ENCODE results near the gene EPHB1.

Gene EPHB1

DNA sequence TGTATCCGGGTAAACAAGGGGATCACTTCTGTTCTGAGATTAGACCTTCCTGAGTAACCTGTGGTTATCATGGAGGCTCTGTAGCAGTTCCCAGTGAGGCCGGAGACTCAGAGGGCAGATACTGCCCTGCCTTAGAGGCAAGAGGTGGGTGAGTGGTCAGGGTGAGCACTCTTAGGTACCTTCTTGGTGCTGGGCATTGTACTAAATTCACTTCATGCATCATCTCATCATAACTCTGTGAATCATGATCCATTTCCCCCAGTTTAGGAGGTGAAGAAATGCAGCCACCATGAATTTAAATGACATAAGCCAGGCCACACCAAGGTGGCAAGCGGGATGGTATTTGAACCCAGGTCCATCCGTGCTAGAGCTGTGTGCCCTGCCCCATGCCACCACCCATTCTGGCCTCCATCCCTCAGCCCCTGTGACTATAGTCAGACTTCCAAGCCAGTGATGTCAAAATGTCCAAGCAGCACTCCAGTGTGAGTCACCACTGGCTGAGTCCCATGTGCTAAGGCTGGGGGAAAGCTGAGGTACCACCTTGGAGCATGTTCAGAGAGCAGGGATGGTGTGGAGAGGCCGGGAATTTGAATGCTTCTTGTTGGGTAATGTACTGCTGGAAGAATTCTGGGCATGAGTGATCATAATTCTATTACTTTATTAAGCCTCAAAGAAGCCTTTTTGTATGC is 88.8 kb downstream of the EPHB1 start:
- peak; percentile 53 for DNase-seq (ENCODE audit: low spot score)

DNA sequence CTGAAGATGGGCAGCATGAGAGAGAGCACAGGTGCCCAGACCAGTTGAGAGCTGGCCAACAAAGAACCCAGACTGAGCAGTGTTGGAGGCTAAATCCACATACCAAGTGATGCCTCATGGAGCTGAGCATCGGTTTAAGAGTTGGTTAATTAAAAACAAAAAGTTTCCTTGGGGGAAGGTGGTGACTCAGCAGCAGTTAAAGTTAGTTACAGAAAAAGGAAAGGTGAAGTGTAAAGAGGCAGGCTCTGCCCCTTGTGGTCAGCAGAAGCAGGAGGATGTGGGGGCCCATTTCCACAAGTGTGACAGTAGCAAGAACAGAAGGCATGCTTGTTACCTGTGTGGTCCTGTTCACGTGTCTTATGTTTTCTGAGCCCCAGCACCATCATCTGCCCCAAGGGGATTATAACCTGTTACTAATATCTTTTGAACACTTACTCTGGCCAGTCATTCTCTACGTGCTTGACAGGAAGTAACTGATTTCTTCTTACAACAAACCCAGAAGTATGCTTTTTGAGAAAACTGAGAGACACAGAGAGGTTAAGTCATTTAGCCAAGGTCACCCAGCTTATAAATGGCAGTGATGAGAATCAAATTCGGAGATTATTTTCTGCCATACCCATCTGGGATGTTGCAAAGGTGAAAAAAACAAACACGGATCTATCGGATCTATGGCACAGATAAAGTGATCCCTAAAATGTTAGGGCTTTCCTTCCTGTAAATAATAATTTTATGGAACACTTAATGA is 91.0 kb downstream of the EPHB1 start:
- peak; percentile 38 for DNase-seq (ENCODE audit: low spot score)

DNA sequence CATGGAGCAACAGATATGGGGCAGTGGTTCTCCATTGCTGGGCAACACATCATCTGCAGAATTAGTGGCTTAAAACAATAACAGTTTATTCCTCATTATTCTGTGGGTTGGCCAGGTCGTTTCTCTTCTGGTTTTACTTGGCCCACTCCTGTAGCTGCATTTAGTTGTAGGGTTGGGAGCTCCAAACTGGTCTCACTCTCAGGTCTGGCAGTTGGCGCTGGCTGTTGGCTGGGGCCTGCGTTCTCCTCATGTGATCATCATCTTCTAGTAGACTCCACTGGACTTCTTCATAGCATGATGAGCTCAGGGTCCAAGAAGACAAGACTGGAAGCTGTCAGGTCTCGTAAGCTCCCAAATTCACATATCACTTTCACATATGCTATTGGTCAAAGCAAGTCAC is 91.9 kb downstream of the EPHB1 start:
- DNase-seq (ENCODE audit: low spot score): no peak

DNA sequence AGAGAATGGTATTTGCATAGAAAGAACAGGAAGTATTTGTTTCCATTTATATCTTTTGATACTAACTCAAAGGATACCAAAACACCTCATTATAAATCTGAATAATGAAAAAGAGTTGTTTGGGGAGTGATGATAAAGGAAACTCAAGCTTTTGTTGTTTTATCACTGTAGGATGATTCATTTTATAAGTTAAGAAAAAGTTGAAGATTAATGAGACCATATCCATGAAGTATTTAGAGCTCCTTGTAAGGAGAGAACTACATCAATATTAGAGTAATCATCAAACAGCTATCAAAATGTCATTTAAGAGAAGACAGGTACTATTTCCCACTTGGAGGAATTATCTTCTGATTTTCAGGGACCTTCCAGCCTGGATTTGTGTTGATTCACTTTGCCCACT is 92.5 kb downstream of the EPHB1 start:
- no peak for DNase-seq (ENCODE audit: low spot score)

DNA sequence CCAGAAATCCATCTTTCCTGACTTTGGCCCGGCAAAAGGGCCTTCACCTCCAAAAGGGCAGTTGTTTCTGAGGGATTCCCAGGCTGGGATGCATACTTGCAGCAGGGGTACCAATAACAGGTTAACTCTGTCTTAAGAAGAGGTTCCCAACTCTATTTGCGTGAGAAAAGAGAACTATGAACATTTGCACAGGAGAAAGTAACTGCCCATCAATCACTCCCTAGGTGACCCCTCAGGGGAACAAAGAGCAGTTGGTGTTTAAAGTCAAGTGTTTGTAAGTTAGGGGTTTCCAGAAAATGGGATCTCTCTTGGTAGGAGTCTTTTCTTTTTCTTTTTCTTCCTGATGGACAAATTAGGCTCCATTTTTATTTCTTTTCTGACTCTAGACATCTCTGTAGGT is 97.3 kb downstream of the EPHB1 start:
- no peak for DNase-seq (ENCODE audit: low spot score)

DNA sequence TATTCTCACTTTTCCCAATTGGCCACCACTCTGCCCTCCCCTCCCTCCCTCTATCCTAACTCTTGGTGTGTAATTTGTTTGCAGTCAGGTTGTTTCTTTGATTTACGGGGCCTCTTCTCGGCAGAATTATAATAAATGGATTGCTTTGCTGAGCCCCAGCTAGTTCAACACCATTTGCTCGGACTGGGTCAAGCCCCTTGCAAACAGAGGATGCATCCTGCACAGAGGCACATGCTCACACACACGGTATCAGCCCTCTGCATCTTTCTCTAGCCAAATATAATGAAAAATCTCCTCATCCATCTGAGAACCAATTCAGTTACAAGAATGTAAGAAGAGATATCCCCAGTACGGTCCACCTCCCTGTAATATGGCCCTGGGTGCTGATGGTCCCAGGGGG is 97.7 kb downstream of the EPHB1 start:
- no peak for DNase-seq (ENCODE audit: low spot score)

DNA sequence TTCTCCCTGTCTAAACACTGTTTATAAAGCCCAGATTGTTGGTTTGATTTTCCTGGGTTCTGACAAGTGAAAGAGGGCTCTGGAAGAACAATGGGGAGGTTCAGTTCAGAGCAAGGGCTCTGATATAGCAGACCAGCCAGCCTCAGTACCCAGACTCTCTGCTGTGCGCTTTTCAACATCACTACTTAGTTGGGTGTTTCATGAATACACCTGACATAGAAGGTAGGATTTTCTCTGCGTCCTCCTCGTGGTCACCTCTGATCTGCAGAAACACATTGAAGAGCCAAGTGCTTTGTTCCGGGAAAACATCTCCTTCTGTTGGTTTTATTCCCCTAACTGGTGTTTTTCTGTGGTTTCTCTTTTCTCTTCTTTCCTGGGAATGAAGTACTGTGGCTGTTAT is 99.5 kb downstream of the EPHB1 start:
- no peak for DNase-seq (ENCODE audit: low spot score)

DNA sequence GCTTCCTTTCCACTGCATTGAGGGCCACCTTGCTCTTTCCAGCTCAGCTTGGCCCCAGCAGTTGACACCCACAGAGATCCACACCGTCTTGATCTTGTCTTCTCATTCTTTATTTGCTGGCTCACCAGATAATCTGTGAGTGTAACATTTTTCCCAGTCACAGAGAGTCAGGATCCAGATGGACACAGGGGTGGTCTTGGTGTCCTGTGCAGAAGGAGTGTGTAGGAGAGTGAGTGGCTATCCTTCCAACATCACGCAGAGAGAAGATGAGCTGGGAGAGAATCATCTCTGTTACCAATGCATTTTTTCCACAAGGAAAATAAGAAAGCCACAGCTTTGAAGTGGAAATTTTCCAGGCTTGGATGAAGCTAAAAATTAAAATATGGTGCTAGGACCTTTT is 100.1 kb downstream of the EPHB1 start:
- no peak for DNase-seq (ENCODE audit: low spot score)

DNA sequence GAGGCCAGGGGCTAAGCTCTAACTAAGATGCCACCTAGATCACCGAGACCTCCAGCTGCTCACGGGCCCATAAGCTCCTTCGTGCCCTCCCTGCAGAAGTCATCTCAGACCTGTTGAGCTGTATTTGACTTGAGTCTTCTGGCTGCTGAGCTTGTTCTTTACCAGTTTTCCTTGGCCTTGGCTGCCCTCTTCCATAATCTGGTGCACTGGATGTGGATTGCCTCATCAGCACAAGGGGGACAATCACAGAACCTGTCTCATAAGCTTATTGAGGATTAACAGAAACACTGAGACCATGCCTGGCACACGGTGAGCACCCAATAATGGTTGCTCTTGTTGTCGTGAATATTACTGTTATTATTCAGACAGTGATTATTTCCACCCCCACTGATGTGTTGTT is 101.1 kb downstream of the EPHB1 start:
- DNase-seq (ENCODE audit: low spot score): no peak

DNA sequence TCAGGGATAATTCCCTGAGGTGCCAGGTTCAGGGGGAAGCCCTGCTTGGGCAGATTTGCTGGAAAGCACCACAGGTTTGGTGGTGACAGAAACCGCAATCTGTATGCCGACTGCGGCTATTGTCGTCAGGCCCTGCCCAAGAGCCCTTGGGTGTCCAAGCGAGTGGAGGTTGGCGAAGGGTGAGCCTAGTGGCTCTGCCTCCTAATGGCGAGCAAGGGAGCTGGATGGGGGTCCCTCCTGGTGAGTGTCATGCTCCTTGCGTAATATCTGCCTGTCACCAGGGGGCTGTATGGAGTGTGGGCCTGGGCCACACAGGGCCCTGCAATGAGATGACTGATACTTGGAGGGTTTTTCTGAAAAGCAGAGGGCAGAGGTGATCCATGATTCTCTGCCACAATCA is 101.6 kb downstream of the EPHB1 start:
- DNase-seq (ENCODE audit: low spot score): no peak

DNA sequence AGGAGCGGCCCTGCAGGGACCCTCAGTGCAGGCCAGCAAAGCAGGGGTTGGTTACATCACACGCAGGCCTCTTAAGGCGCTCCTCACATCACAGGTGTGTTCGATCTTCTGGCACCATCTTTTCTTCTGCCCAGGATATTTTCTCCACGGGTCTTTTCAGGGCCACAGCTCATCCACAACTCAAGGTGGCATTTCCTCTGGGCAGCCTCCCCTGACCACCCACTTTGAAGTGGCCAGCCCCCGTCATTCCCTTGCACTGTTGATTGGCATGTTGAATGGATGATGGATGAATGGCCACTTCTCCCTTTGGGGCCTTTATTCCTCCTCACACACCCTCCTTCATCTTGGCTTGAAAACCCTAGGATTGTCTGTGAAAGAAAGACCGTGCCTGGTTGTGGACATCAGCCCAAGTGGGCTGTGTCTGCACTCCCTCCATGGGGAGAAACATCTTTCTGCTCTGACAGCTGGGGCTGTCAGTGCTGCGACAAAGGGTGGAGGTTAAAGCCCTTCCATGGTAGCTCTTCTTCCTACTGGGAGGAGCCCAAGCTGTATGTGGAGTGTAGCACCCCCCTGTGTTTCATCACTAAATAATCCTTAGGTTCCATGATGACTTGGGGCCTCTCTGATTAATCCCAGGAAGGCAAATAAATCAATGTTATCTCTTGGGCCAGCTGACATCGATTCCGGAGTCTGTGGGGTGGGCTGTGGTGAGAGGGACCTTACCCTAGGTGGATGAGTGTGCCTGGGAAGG is 102.5 kb downstream of the EPHB1 start:
- no peak for DNase-seq (ENCODE audit: low spot score)

DNA sequence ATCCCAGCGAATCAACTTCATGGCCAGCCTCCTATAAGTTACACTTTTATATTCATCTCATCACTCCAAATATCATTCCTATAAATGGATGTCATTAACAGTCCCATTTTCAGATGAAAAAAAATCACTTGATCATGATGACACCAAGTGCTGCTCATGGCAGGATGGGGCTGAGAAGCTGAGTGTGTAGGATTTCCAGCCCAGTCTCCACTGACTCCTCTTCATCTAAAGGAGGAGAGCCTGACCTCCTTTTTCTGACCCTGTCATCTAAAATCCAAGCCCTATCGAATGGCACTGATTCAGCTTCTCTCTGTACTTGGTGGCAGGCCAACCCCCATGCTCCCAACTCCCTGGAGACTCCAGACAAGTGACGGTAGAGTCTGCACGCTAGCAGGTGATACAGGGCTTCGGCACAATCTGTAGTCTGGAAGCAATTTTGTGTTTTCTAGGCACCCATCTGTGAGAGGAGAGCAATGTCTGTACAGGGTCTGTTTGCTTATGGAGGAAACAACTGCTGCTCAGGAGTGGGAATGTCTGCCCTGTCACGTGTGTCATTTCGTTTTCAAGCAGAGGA is 103.2 kb downstream of the EPHB1 start:
- no peak for DNase-seq (ENCODE audit: low spot score)

DNA sequence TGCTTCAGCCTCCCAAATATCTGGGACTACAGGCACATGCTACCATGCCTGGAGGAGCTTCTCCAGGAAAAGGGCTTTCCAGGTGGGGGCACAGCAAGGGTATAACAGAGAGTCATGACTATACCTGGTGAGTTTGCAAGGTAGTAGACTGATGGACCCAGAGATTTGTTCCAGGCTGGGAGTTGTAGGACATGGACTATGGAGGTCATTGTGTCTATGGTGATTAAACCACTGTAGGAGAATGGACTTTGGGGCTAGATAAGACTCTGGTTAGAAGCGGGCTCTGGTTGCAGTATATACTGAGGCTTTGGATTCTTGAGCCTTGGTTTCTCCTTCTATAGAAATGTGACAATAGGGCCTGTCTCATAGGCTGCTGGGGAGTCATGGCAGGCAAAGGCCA is 104.7 kb downstream of the EPHB1 start:
- no peak for DNase-seq (ENCODE audit: low spot score)

DNA sequence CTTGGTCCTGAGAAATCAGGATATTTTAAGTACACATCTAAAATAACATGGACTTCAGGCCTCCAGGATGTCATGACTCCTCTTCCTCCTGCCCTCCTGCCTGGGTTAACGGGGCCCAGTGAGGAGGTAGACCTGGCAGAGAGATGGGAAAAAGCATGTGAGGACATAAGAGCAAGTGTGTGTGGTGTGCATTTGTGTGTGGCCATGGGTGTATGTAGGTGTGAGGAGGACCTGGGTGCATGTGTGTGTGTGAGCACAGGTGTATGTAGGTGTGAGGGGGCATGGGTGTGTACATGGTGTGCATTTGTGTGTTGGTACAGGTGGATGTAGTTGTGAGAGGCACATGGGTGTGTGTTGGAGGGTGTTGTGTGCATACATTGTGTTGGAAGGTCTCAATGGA is 105.4 kb downstream of the EPHB1 start:
- DNase-seq (ENCODE audit: low spot score): no peak

DNA sequence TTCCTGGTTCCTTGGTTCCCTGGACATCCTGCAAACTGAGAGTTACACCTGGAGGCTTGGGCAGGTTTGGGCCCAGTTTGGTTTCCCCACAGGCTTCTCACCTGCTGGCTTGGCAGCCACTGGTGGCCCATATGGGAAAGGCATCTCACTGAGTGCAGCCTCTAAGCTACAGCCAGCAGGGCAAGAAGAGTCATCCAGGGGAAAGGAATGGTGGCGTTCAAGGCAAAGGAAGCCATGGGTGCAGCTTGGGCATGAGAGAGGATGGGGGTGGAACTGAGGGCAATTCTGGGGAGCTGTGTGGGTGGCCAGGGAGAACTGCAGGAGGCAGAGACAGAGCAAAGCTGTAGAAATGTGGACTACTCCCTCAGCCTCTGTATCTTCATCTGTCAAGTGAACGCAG is 106.4 kb downstream of the EPHB1 start:
- DNase-seq (ENCODE audit: low spot score): no peak

DNA sequence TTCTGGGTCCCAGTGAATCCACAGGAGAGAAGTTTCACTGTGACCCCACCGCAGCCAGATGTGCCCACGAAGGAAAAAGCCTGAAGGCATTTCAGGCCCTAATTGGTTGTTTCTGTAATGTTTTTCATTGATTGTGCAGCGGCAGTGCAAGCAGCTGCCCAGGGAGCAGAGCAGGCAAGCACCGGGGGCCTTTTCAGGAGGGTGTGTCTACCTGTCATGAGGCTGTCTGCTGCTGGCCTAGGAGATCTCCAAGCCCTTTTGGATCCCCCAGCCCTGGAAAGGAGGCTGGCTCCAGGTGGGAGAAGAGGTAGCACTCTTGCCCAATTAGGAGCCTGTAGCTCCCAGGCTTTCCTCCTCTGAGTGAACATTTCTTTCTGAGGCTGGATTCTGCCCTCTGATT is 108.8 kb downstream of the EPHB1 start:
- no peak for DNase-seq (ENCODE audit: low spot score)

DNA sequence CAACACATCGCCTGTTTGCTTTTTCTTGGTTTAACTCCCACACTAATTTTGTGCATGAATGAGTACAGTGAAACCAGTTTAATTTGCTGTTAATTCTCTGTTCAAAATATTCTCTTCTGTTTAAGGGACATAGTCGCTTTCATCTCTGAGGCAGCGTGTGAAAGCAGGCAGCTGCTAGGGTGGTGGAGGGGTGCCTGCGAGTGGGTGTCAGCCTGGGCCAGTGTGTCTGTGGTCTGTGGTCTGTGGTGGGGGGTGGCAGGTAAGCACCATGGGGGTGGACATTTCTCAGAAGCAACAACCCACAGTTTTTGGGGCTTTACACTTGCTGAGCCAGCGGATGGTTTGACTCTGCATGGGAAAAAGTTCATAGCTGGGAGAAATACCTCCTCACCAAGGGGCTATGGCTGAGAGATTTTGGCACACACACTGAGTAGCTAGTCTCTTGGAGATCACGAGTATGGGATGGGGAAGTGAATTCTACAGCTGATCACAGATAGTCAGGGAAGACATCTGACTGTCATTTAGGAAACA is 109.2 kb downstream of the EPHB1 start:
- DNase-seq (ENCODE audit: low spot score): no peak

DNA sequence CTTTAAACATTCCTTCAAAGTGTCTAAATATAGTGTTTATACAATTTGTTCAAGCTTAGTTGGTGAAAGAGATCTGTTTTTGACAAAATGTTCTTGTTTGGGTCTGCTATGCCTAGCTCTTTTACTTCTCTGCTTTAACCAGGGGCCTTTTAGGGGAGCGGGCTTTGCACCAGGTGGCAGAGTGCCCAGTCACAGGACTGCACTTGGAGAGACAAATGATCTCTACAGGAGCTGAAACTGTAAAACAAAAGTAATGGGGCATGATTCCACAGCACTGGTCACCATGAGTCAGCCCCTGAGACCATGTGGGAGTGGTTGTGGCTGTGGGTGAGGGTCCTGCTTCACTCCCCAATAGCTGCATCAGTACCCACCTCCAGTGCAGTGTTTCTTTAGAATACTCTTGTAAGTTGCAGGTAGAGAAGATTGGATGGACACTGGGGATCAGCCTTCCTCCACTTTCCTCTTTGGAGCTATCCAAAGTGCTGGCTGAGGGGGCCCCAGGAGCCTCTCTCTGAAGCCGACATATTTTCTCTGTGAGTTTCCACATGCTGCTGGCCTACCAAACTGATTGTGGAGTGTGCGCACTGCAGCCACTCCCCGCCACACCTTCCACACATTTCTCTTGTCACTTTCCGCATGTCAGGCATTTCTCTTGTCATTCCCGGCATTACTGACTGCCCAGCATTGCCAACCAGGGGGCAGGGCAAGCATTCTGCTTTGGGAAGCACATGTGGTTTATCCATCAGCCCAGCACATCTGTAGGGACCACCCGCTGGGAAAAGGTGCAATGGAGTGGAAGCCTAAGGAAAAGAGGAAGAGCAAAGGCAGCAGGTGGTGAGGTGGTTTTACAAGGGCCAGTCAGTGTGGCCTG is 110.0 kb downstream of the EPHB1 start:
- DNase-seq (ENCODE audit: low spot score): peak; percentile 38

DNA sequence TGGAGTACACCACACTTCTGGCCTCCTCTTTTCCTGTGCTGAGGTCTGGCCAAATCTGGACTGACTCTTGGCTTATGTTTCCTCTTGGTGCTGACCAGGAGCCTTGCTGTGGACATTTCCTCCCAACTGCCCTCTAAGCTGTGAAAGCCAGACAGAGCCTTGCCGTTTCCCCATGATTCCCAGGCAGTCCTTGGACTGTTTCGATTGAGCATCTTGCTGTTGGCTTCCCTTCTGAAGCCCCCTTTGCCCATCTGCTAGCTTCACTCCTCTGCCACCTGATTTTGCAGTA is 110.5 kb downstream of the EPHB1 start:
- no peak for DNase-seq (ENCODE audit: low spot score)

DNA sequence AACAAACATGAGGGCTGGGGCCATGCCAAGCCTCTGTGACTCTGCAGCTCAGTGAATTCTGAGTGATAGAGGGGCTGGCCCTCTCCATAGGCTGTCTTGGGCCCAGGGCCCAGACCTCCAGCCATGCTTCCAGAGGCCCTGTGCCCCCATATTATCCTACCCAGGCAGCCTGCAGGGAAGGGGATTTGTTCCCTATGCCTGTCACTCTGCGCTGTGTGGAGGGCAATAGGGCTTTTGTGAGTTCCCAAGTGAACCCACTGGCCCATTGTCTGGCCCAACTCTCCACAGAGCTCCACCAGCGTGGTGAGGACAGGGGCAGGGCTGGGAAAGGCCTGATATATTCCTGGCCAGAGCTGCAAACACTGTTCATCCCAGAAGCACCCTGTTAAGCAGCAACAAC is 113.2 kb downstream of the EPHB1 start:
- no peak for DNase-seq (ENCODE audit: low spot score)

DNA sequence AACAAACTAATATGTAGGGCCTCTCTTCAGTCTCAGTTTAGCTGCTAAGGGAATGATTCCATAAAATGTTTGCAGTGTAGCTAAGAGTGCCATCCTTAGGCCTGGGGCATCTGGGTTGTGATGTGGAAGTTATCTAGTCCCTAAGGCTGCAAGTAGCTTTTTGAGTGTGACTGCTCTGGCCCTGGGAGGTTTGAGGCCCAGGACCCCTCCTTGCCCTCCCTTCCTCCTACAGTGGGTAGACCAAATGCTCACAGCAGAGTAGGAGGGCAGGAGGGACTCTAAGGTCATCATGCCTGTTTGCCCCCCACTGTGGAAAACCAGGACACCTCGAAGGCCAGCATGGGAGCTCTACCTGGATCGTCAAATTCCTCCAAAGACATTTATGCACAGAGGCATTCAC is 115.0 kb downstream of the EPHB1 start:
- no peak for DNase-seq (ENCODE audit: low spot score)

Measured in GM03348 (cell line).